HG03342 (cell line): ENCODE data around the gene STARD13.
"Not testable (repeated sequence)": the region's sequence is repeated elsewhere in the genome, so short reads cannot be mapped to it uniquely, and the experiment has no call there.

Experiments
- ATAC-seq: cut with Tn5 transposase; IDR thresholded peaks from one replicate; pipeline ENCODE4 v1.9.1; 2021; ENCODE audit warnings: mild to moderate bottlenecking, moderate library complexity; ENCODE audit not compliant: unreplicated experiment

The STARD13 gene

DNA sequence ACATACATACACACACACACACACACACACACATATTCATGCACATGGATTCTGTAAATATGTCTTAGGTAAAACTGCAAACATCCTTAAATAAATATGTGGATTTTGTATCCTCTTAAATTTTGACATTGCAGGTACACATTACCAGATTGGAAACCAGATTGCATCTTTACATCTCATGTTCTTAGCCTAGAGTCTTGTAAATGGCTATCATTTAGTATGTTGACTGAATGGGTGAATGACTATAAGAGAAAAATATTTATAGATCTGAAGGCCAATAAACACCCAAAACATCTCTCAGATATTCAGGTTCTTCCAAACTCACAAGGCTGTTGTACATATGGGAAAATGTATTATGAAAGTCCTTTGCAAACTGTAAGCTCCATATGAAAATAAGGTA is 104.3 kb downstream of the STARD13 start:
- ATAC-seq: no peak

DNA sequence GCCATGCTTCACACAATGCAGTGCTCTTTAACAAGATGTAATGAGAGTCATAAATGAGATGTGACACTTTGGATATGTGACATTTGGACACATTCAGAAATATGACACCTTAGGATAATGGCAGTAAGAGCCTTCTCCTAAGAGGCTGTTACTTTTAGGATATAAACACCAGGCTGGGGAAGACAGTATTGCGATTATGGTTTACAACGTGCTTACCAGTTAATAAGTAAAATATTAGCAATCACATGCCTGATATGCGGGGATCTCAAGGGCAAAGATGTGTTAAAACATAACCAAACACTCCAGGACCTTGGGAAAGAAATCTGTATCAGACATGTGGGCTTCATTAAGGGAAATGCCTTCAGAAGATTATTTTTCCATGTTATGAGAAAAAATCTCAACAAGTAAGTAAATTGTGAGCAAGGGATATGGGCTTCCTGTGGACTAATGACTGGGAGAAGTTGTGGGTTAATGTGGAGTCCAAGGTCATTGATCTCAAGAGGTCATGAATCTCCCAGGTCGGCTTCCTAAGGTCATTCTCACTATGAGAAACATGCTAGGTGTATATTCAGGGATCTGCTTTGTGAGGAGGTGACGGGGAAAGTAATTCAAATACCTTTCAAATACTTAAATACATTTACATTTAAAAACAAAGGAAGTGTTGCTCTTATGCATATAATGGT is 105.3 kb downstream of the STARD13 start:
- ATAC-seq: no peak

DNA sequence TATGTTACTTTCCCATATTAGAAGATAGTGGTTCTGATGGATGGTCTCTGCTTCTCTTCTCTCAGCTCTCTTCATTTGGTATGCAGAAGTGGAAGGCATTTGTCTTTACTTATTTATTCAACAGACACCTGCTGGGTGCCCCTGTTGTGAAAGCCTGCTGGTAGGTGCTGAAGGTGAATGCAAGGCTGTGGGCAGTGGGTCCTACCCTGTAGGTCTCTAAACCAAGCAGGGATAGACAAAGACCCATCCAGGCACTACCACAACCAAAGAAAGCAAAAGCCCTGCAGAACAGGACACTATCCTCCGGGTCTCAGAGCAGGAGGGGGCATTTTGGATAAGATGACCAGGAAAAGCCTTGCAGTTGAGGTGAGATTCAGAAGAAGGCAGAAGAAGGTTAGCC is 106.1 kb downstream of the STARD13 start:
- ATAC-seq: no peak

DNA sequence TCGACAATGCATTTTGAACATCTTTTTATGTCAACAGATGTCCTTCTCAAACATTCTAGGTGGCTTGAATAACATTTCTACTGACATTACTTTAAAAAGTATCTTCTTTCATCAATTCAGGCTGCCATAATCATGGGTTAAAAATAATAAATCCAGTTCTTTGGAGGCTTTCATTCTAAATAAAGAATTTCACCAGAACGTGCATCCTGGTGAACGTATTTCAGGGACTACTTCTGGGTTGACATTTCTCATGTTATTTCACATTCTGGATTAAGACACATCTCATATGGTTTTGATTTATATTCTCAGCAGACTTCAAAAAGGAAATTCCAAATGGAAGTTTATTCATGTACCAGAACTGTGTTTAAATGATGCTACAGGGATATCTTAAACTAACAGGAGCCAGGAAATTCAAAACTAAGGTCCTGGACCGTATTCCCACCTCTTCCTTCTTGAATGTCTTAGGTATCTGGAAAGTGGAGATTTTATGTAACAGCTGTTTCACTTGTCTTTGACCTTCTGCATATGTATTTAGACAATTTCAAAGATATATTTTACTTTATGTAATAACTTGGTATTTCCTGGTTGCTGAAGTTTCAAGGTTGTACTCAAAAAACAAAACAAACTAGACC is 107.2 kb downstream of the STARD13 start:
- ATAC-seq: no peak

DNA sequence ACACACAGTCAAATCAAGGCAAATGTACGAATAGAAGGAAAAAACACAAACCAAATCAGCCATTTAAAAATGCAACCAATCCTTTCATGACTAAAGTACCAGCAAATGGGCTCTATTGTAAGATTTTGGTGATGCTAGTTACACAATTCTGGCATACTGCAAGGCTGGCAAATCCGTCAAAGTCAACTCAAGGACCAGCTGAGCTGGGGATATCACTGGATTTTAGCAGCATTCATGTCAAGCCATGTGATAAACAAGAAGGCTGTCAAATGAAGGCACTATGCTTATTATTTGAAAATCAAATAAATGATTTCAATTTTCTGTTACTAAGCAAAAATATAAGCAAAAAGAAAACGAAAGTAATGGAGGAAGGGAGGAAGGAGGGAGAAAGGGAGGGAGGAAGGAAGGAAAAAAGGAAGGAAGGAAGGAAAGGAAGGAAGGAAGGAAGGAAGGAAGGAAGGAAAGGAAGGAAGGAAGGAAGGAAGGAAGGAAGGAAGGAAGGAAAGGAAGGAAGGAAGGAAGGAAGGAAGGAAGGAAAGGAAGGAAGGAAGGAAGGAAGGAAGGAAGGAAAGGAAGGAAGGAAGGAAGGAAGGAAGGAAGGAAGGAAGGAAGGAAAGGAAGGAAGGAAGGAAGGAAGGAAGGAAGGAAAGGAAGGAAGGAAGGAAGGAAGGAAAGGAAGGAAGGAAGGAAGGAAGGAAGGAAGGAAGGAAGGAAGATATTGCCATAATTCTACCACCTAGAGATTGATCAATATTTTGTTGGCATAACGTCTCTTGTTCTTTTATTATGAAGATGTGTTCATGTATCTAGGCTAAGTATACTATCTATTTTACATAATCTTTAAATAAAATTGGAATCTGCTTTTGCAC is 108.0 kb downstream of the STARD13 start:
- not testable (repeated sequence) for ATAC-seq

DNA sequence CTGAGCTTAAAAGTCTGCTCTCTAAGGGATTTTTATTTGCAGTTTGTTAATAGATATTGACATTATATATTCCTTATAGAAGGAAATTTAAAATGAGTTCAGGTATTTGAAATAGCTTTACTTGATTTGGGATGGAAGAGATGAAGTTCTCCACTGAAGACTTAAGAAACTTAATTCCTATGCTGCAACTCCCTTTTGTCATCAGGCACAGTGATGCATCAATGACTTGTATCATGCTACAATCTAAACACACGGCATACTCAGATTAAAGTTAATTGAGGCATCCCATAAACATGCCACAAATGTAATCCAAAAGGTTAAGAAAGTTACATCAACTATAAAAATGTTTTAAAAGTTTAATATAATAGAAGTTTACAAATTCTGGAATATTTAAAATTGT is 109.0 kb downstream of the STARD13 start:
- no peak for ATAC-seq

DNA sequence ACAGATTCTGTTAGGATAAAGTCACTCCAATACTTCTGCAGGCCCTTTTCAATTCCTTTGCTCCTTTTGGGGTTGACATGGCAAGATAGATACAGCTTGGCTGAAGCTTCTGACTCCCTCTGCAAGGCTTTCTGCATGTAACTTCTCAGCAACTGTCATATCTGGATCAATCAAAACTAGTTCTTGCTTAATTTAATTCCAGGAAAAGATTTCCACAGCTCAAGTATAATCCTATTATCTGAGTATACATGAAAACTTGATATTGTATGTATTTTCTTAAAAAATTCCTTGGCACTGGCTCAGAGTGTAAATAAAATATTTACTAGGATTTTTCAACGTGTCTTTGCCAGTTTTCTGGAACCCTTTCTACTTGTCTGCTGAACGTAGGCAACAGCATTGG is 109.6 kb downstream of the STARD13 start:
- no peak for ATAC-seq

DNA sequence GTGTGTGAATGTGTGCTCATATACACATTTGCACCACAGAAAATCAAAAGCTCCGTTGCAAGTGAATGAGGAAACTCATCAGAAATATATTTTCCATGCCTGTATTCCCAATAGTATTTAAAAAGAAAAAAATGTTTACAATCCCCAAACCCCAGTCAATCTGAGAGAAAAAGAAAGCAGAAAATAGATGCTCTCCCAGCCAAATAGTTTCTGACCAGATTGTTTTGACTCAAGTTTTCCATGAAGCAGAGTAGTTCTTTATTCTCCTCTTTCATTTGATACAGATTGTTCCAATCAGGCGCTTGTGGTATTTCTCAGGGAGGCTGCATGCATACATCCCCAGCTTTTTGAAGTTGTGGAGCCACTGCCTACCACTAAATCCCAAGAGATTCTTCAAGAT is 110.6 kb downstream of the STARD13 start:
- ATAC-seq: no peak

DNA sequence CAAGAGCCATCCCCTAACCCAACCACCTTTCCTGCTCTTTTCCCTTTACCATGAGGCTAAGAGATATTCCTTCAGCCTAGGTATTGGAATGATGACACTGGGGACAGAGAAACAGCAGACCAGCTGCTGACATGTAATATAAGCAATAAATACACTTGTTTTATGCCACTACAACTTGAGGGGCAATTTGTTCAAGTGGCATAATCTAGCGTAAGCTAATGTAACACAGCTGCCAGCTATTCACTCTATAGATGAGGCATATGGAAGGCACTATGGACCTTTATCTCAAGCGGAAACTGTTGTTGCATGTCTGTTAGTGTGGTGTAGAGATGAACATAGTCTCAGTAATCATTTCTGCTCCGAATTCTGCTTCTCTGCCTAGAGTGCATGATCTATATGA is 111.1 kb downstream of the STARD13 start:
- no peak for ATAC-seq

DNA sequence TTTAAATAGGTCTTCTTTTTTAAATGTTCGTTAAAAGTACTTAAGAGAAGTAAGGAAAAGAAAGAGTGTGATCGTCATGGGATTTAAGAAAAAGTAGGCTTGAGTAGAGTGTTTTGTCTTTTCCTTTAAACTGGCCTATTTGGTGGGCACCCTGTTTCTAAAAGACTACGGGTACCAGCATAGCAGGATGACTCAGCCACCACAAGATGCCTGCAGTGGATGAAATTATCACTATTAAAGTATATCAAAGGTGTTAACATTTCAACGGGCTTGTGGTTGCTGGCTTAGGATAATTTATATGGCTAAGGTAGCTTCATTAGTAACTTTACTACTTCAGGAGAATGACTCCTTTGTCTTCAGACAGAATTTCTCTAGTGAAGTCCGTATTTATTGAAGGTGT is 112.6 kb downstream of the STARD13 start:
- ATAC-seq: no peak

DNA sequence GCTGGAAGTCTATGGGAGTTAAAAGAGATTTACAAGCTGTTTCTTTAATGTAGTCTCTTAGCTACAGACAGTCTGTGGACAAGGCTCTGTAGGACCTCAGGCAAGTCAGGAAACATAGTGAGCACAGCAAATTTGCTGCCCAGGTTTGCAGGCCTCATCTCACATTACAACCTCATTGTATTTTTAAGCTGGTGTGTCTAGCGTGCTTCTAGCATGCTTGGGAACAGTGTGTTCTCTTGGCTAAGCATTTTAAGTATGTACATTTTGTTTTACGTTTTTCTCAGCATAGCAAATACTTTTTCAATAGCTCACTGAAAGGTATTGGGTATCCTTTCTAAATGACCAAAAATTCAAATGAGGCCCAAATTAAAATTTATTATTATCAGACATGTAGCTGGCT is 113.2 kb downstream of the STARD13 start:
- no peak for ATAC-seq

DNA sequence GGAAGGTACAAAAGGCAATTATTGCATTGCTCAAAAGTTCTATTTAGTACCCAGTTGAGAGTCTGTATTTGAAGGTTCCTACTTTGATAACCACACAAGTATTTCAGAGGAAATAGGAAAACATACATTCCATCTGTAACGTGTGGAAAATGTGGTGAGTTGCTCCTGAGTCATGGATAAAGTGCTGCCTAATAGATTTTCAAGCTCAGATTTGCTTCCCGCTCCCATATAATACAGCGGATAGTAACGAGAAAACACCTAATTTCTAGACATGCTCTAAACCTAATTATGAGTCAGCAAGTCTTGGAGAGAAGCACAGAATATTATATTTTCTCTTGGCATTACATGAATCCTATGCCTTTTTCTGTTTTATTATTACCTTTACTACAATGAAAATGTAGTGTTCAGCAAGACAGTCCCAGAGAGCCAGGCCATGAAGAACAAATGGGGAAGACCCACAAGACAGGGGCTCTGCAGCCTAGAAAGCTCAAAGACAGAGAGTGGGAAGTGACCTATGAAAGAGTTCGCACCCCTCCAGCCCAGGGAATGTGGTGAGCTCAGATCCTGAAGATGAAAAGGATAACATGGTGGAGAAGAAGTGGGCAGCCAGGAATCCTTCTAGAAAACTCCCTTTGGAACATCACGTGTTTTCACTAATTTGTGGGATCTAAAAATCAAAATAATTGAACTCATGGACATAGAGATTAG is 116.1 kb downstream of the STARD13 start:
- no peak for ATAC-seq

DNA sequence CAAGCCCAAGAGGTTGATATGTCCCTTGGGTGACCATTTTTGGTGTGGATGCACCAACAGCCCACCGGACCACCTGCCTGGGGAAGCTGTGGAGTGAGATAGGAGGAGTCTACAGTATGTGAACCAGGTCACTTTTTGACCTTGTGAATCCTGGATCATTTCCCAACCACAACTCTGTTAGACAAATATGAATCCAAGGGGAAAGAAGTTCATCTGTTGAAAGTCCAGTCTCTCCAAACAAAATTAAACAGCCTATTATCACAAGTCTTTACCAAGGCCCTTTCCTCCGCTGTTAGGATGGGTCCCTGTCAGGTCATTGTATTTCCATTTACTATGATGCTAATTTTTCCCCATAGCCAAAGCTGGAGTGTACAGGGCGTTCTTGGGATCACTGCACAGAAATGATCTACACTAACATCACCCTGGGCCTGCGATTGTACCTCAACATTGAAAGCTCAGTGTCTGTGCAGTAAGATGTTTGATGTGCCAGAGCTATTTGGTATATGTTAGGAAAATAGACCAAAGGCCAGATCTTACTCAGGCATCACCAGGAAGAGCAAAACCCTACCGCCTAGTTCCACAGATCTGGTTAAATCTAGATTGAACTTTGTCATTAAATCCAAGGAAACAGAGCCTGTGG is 117.1 kb downstream of the STARD13 start:
- ATAC-seq: no peak

DNA sequence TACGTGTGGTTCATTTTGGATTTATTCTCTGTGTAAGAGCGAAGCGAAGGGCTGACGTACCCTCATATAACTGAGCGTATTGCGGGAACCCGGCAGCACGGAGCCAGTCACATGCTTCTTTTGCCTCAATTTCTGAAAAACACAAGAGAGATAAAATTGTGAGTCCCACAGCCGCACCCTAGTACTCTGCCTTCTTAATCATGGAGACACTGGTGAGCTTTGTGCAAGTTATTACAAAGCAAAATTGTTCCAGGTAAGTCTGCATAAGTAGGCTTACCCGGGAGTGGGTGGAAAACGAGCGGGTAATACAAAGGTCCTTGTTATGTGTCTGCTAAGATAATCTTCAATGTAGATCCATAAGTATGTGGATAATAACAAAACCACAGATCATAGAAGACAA is 118.1 kb downstream of the STARD13 start:
- no peak for ATAC-seq

DNA sequence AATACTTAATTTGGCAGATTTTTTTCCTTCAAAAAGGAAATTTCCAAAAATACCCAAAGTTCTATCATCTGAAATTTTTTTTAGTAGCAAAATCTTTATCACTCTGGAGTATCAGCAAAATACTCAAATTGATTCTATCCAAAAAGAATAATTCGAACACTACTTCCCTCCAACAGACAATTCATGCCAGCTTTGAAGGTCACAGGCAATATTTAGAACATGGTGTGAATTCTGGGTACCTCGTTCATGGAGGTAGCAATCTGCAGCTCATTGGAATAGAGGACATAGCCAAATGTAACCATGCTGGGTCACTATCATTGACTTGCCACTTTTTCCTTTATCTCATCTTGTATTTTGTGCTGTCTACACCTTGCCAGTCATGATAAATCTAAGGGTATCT is 119.8 kb downstream of the STARD13 start:
- no peak for ATAC-seq

DNA sequence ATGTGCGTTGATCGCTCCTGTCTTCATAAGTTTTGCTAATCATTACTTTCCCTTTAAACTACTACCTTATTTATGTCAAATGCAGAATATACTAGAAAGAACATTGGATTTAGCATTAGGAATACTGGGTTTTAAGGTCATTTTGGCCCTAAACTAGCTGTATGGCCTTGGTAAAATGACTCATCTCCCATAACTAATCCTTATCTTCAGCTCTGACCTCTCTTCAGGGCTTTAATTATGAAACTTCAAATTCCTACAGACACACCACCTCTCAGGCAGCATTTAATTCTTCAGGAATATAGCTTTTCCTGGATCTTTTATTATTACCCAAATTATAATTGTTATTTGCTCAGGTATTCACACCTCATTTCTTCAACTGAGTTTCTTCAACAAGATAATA is 121.2 kb downstream of the STARD13 start:
- no peak for ATAC-seq

DNA sequence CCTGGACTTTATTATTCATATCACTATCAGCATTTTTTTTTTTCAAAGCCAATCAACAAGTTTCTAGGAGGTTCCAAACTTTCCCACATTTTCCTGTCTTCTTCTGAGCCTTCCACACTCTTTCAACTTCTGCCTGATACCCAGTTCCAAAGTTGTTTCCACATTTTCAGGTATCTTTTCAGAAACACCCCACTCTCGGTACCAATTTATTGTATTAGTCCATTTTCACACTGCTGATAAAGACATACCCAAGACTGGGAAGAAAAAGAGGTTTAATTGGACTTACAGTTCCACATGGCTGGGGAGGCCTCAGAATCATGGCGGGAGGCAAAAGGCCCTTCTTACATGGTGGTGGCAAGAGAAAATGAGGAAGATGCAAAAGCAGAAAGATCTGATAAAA is 122.8 kb downstream of the STARD13 start:
- ATAC-seq: not testable (repeated sequence)

DNA sequence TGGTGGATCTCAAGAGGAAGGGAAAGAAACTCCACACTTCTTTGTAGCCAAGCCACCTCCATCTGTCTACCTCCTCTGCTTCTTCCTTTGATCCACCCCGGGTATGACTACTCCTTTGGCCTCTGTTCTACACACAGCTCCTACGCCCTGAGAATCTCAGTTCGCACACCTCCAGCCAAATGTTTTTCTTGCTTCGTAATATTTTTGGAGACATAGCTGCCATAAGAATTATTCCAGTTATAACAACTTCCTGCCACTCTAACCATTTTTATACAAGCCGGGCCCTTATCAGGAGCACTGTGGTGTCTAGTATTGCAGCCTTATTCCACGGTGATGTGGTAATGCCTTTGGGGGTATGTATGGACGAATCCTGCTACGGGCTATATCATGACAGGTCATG is 126.7 kb downstream of the STARD13 start:
- no peak for ATAC-seq

DNA sequence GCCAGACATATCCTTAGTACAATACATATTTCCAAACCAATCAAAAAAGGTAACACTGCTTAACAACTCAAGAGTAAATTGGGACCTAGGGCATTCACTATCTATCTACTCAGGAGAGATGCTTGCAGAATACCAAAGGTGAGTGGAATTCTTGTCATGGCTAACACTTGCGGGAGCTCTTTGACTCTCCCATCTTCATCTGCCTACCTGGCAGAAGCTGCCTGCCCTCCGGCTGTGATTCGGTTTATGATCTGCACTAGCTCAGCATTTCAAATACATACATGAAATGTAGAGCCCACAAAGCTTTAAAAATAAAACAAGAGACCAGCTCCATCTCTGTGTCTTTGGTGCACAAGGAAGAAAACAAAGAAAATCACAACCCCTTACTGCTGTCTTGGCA is 127.3 kb downstream of the STARD13 start:
- no peak for ATAC-seq

DNA sequence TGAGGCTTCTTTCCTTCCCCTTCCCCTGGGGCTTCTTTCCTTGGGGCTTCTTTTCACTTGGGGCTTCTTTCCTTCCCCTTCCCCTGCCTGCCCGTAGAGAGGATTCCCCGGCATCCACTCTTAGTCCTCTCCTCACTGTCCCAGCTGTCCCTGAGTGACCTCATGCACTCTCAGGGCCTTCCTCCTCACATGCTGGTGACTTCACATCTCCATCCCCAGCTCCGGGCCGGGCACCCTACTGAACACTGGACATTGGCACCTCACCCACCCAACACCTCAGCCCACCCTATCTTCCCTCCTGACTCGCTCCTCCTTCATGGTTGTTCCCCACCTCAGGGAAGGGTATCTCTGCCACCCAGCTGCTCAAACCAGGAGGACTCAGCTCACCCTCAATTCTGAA is 130.6 kb downstream of the STARD13 start:
- no peak for ATAC-seq
